BE2C (cell line): Measurements from ENCODE around the gene EMC8. TPM values are rescaled to one million over a fixed set of nuclear protein-coding genes. Genes with fewer than 3 reads are reported as not detected.

Experiments
- DNase-seq: peaks from one replicate; pipeline ENCODE4 v3.0.0-alpha.2; 2020
- H3K27me3 ChIP-seq: fragments of 250-450 bp; sonication (Bioruptor Pico); 2 replicates; pipeline ENCODE4 v1.5.1; 2020; ENCODE audit warnings: mild to moderate bottlenecking
- H3K36me3 ChIP-seq: fragments of 250-450 bp; sonication (Bioruptor Pico); 2 replicates; pipeline ENCODE4 v1.5.1; 2020; ENCODE audit warnings: mild to moderate bottlenecking
- H3K4me1 ChIP-seq: fragments of 250-450 bp; sonication (Bioruptor Pico); 2 replicates; pipeline ENCODE4 v1.5.1; 2020
- H3K4me3 ChIP-seq: 2 replicates; pipeline ENCODE4 v1.5.1; 2011; ENCODE audit warnings: low read depth, low read length
- H3K9me3 ChIP-seq: fragments of 250-450 bp; sonication (Bioruptor Pico); 2 replicates; pipeline ENCODE4 v1.5.1; 2020
- CTCF ChIP-seq: IDR thresholded peaks from 2 replicates; pipeline ENCODE4 v1.5.1; 2012; ENCODE audit warnings: mild to moderate bottlenecking, low read depth, low read length
- polyA plus RNA-seq: library from polyadenylated mRNA; unstranded; fragments of >200 nt; gene quantifications from one replicate; pipeline ENCODE4 v1.2.1, GENCODE V29; 2012; ENCODE audit warnings: low read depth, missing spikeins; ENCODE audit not compliant: insufficient read length, insufficient read depth

Gene EMC8
- 133 TPM for polyA plus RNA-seq

- H3K9me3 ChIP-seq: no peaks in the 10 kb centered on the region
- DNase-seq: peak; percentile 96
- TF ChIP-seq CTCF: no peak
- peaks cover 63% of the 10 kb centered on the region for H3K36me3 ChIP-seq
- H3K4me3 ChIP-seq: peak within 1 kb of the TSS; percentile 96
- H3K27me3 ChIP-seq: no peaks in the 10 kb centered on the region
- no peaks in the 10 kb centered on the region; the same call in 1 of the 2 replicates for H3K4me1 ChIP-seq
Measured at GRCh38 chr16:85799497-85800320, at the start of gene EMC8, which contains the start of gene COX4I1. TSS of gene EMC8 (minus strand) at chr16:85799544. CDS start at chr16:85799295, 249 bp downstream. TSS of gene COX4I1 (plus strand) at chr16:85799695. CDS start at chr16:85801206, 1,511 bp downstream.

DNA sequence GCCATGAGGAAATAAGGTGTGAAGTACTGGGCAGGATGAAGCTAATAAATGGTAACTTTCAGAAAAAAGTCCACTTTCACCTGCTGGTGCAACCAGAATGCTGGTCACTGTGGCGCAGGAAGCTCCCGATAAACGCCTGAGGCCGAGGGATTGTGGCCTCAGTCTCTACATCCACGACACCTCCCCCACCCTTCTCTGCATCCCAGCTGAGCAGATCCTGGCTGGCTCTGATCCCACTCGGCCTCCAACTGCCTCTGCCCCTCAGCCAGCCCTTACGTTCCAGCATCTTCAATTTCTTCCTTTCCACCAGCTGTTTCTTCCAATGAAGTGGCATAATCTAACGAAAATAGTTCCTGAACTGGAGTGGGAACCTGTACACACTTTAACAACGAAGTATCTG lies 49.6 kb upstream of the EMC8 start:
- H3K4me3 ChIP-seq: no peak overlapping the region
- H3K36me3 ChIP-seq: no peaks in the 10 kb centered on the region
- H3K9me3 ChIP-seq: no peaks in the 10 kb centered on the region
- no peak for DNase-seq
- H3K4me1 ChIP-seq: no peaks in the 10 kb centered on the region; the same call in 1 of the 2 replicates
- H3K27me3 ChIP-seq: peaks cover 83% of the 10 kb centered on the region
- TF ChIP-seq CTCF: no peak

DNA sequence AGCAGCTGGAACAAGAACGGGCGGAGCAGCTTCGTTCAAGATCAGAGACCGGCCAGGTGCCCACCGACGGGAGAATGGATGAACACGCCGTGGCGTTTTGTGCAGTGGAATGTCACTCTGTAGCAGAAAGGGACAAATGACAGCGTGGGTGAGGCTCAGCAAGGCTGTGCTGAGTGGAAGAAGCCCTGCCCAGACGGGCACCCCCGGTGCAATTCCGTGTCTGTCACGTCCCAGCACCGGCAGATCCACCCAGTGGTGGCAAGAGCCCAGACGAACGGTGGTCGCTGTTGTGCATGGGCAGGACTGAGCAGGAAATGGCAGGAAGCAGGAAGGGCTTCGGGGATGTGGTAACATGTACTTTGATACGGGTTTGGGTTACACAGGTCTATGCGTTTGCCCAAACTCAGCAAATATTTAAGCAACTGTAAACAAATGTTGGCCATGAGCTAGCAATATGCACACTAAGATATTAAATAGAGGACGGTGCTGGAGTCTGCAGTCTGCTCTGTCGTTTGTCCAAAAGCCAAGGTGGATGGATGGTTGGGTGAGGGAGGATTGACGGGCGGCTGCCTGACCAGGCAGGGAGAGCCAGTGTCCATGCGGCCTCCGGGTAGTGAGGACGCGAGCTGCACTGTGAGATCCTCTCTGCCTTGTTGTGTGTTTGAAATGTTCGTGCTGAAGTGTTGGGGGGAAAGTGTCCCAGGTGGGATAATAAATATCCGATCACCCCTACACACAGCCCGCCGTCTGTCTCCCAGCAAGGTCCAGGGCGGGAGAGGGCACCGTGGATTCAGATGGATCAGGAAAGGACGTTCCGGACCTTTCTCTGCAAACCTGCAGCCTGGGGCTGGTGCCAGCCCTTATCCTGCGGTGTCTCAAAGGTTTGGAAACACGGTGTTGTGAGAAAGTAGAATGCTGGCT lies 48.6 kb upstream of the EMC8 start:
- no peaks in the 10 kb centered on the region for H3K36me3 ChIP-seq
- DNase-seq: no peak
- H3K9me3 ChIP-seq: no peaks in the 10 kb centered on the region
- no peak overlapping the region for H3K4me3 ChIP-seq
- no peaks in the 10 kb centered on the region; the same call in 1 of the 2 replicates for H3K4me1 ChIP-seq
- no peak for TF ChIP-seq CTCF
- H3K27me3 ChIP-seq: peaks cover 89% of the 10 kb centered on the region

DNA sequence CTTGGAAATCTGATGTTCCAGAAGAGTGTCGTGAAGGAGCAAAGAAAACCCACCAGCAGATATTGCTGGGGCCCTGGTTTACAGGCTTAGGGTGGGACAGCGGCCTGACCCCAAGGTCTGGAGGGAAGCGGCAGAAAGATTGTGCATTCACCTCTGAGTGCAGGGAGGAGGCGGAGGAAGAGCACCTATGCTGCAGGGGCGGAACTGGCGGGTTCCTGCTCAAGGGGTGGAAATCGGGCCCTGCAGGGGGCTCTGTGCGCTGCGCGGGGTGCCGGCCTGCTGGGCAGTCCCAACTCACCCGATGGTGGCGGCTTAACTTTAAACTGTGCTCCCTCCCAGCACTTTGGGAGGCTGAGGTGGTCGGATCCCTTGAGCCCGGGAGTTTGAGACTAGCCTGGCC lies 47.7 kb upstream of the EMC8 start:
- no peak for DNase-seq
- peaks cover 86% of the 10 kb centered on the region for H3K27me3 ChIP-seq
- H3K4me3 ChIP-seq: no peak overlapping the region
- H3K36me3 ChIP-seq: no peaks in the 10 kb centered on the region
- TF ChIP-seq CTCF: no peak
- no peaks in the 10 kb centered on the region; the same call in 1 of the 2 replicates for H3K4me1 ChIP-seq
- H3K9me3 ChIP-seq: no peaks in the 10 kb centered on the region

DNA sequence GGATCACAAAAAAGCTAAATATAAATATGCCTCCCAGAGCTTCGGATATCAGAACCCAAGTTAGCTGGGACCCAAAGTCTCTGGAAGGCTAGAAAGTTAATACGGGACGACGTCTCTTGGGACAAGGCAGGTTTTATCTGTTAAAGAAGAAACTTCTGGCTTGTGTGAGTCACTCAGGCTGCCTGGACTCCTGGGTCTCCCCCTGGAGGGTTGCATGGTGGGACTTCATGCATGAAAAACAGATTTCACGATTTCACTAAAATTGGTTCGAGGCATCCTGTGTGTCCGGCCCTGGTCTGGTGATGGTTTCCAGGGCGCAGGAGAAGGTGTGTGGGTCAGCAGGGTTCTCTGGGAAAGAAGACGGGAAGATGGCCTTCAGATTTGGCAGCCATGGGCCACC lies 47.1 kb upstream of the EMC8 start:
- DNase-seq: no peak
- no peak for TF ChIP-seq CTCF
- Histone ChIP-seq H3K36me3 (no peaks in the 10 kb centered on the region), H3K4me3 (no peak overlapping the region), H3K4me1 (no peaks in the 10 kb centered on the region; the same call in 1 of the 2 replicates), H3K27me3 (peaks cover 80% of the 10 kb centered on the region), H3K9me3 (no peaks in the 10 kb centered on the region)
